NCI-H2081 treated with DMSO at 0.1 percent for 48 hours (cell line): ENCODE measurements around the gene ME3.
"Not testable (repeated sequence)": the region's sequence is repeated elsewhere in the genome, so short reads cannot be mapped to it uniquely, and the experiment has no call there.

Experiments
- DNase-seq: peaks from one replicate; lab custom pipeline; 2025; lab: John Stamatoyannopoulos, UW

The ME3 gene

DNA sequence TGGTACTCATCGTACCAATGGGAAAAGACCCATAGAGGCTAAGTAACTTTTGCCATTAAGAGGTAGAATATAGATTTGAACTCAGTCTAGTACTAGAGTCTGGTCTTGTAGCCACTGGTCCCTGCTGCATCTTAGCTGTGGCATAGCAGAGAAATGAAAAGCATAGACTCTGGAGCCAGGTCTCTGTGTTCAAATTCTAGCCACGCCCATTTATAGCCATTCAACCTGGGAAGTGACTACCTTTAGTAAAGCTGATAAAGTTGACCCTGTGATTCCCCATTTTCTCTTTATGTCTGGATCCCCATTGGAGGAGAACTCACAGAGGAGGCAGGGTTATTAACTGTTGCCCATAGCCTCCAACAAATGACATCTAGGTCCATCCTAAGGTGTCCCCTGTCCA lies 113.6 kb downstream of the ME3 start:
- no peak for DNase-seq

DNA sequence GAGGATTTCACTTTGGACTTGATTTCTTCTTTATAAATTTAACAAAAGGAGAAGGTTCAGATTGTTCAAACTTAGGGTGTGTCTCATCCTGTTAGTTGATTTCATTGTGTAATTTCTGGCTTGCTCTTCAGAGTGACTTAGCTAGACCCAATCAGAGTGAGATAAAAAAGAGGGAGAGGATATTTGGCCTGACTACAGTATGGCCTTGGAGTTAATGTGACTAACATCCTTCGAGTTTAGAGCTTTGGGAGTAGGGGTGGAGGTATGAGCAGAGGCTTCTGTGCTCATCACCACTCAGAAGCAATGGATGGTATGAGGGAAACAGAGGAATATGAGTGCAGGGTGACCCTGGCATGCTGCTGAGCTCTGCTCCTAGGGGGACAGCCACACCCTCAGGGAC lies 114.2 kb downstream of the ME3 start:
- DNase-seq, result no peak

DNA sequence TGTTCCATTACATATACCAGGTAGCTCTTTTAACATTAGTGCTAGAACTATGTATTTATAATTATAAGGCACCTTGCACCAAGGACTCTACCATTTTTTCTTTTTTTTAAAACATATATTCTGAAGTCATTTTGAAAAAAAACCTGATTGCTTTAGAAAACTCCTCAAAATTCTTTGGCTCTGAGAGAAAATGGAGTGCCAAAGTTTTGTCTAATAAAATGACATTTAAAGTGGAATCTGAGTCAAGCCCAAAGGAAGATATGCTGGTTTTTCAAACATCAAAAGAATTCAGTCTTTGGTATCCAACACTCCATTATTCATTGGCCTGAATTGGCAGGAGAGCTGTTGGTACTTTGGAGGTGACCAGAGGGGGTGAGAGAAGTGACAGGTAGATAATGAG lies 116.5 kb downstream of the ME3 start:
- no peak for DNase-seq

DNA sequence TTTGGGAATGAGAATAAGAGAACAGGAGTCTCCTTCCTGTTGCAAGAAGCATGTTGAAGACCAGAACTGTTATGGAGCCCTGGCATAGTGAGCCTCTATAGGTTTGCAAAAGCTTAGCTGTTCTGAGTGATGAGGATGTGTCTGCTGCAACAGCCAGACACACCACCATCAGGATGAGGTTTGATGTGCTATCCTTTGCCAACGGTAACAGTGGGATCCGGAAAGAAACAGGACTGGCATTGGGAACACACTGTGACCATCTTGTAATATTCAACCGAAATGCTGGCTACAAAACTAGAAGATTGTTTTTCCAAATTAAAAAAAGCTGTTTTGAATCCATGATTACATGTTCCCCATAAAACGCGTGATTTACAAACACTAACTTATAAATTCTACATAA lies 117.0 kb downstream of the ME3 start:
- no peak for DNase-seq

- no peak for DNase-seq
Observed at GRCh38 chr11:86553265-86553664, 119.2 kb downstream of the ME3 start.

GRCh38 chr11:86551288-86552092 lies 120.9 kb downstream of the ME3 start:
- DNase-seq, result no peak

- DNase-seq, result no peak
Observed at GRCh38 chr11:86550757-86551156, 121.7 kb downstream of the ME3 start.

- DNase-seq, result no peak
Observed at GRCh38 chr11:86548271-86548917, 124.0 kb downstream of the ME3 start.

- DNase-seq, result no peak
Observed at GRCh38 chr11:86547727-86548126, 124.7 kb downstream of the ME3 start.

GRCh38 chr11:86541299-86541698 lies 131.1 kb downstream of the ME3 start:
- not testable (repeated sequence) for DNase-seq

DNA sequence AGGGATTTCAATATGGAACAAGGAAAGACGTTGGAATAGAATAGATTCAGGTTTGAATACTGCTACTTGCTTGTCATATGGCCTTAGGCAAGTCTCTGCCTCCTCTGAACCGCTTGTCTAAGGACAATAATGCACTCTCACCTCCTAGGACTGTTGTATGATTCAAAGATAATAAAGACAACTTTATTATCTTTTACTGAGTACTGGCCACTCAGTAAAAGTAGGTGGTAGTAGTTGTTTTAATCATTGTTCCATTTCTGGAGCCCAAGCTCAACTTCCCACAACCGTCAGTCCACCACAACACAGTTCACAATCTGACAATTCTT lies 134.2 kb downstream of the ME3 start:
- DNase-seq, result no peak

DNA sequence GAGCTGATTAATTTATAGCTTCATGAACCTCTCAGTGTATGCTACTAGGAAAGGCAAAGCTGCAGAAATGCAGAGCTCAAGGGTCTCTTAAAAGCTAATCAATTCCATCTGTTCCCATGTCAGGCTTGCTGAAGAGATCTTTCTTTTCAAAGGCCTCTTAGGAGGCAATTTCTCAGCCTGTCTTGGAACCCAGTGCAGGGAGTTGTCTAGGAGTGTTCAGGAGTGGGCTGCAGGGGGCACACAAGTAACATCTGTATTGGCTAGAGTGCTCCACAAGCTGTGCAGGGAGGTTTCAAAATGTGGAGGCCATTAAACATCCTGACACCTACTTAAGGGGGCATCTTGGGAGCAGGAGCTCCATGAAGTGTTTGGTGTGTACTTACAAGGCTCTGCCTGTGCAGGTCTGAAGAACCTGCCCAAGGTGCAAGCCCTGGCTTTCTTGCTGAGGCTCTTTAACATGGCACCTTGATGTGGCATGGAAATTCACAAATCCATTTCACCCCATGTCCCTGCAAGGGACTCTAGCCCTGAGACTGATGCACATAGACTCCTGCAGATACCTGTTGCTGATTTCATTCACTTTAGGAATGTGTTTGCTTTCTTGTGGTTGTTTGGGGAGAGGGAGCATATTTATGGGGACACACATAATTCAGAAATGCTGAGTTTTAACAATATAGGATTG lies 134.7 kb downstream of the ME3 start:
- no peak for DNase-seq

DNA sequence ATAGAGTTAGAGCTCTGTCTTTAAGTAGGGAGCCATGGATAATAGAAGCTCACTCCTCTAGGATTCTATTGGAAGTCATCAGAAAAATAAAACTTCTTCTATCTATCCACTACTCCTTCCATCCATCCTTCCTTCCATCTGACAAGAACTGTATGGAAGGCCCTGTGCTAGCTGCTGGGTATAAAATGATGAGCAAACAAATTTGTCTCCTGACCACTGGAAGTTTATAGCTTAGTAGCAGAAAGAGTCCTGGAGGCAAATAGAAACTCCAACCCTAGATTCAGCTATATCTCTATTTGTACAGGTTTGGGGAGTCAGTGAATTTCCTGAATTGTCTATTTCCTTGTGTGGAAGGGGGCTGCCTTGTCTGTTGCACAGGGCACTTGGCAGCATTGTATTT lies 136.6 kb downstream of the ME3 start:
- DNase-seq, result no peak

GRCh38 chr11:86524620-86525352 lies 147.6 kb downstream of the ME3 start:
- DNase-seq, result no peak

- DNase-seq, result no peak
Observed at GRCh38 chr11:86523738-86524619, 148.4 kb downstream of the ME3 start.

- not testable (repeated sequence) for DNase-seq
Observed at GRCh38 chr11:86522512-86522911, 149.9 kb downstream of the ME3 start.

DNA sequence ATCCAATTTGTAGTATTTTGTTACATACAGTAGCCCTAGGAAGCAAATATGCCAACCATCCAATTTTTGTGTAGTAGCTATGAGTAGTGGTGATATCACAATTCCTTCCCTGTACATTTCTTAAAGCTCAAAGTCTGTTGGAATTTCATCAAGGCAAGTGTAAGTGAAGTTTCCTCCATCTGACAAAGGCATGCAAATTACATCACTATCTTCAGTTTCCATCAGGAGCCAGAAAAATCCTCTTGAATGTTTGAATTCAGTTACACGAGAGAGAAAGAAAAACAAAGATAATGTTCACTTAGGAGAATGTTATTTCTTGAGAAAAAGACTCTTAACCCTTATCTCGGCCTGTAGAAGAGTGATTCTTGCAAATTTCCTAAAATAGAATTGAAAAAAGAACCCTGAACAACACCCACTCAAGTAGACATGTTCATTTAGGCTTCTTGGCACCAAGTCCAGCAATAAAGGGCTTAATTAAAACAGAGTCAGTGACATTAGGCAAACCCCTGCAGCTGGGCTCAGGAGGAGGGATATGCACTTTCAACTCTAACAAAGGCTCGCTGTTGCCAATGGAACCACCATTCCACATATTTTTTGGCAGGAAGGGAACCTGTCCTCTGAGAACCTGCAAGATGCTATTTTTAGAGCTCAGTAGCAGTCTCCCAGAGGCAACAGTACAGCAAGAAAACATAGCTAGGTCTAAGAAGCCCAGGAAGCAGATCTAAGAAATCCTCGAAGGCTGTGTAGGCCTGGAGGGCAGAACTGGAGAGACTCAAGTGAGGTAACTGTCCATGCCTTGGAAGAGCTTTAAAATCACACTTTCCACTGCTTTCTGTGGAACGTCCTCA lies 153.1 kb downstream of the ME3 start:
- DNase-seq, result no peak

DNA sequence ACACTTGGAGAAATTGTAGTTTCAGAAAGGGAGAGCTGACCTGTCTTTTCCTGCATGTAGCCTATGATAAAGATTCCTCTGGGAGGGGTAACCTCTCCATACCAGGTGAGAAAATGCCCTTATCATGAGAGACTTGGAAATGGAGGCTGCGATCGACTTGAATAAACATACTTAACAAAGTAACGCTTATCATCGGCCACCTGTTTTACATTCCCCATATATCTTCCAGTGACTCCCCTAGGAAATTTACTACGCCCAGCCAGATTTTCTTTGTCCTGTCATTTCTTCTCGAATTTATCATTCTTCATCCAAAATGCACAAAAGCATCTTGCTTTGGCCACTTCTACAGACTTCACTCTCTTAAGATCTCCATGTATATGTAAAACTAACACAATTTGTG lies 154.2 kb downstream of the ME3 start:
- DNase-seq, result no peak

- no peak for DNase-seq
Observed at GRCh38 chr11:86517557-86517956, 154.9 kb downstream of the ME3 start.

- no peak for DNase-seq
Observed at GRCh38 chr11:86515297-86516094, 156.9 kb downstream of the ME3 start.
